ENCODE data around the gene C10orf120. TPM values are rescaled to one million over a fixed set of nuclear protein-coding genes. Genes with fewer than 3 reads are reported as not detected.

C10orf120 gene
- total and polyA plus RNA-seq, 9 donors, result not detected

GRCh38 chr10:122709971-122710370, 10.3 kb upstream of the C10orf120 start:
- intact Hi-C loops (cut with DNase I), result no loop called here
- Histone ChIP-seq H3K27ac (no peak overlapping the region), H3K27me3 (no peaks in the 10 kb centered on the region), H3K9me3 (no peaks in the 10 kb centered on the region), H3K4me1 (ENCODE audit: insufficient read depth) (no peaks in the 10 kb centered on the region), H3K36me3 (no peaks in the 10 kb centered on the region), H3K4me3 (no peak overlapping the region)
- TF ChIP-seq EP300 (IDR thresholded peaks at IDR 0.05) (no peak), POLR2A (IDR thresholded peaks at IDR 0.05) (no peak), CTCF (IDR thresholded peaks at IDR 0.05) (no peak)
- WGBS, 3 donors, result 11 to 22% (median 15%) methylated on average over 4 of the region's 4 CpGs
- no peak for DNase-seq

- no peaks in the 10 kb centered on the region for H3K9me3 ChIP-seq
- no peaks in the 10 kb centered on the region for H3K27me3 ChIP-seq
- H3K4me1 ChIP-seq (ENCODE audit: insufficient read depth), result no peaks in the 10 kb centered on the region
- H3K36me3 ChIP-seq, result no peaks in the 10 kb centered on the region
- DNase-seq, result no peak
- no peak overlapping the region for H3K27ac ChIP-seq
- whole genome bisulfite sequencing, 3 donors, result 71 to 77% (median 76%) methylated on average over 9 of the region's 9 CpGs
- intact Hi-C loops (cut with DNase I), result no loop called here
- H3K4me3 ChIP-seq, result no peak overlapping the region
- TF ChIP-seq POLR2A (IDR thresholded peaks at IDR 0.05), result no peak
- no peak for TF ChIP-seq EP300 (IDR thresholded peaks at IDR 0.05)
- no peak for TF ChIP-seq CTCF (IDR thresholded peaks at IDR 0.05)
Observed at GRCh38 chr10:122707535-122707934, 7.9 kb upstream of the C10orf120 start.

GRCh38 chr10:122706947-122707346, 7.3 kb upstream of the C10orf120 start:
- H3K36me3 ChIP-seq, result no peaks in the 10 kb centered on the region
- H3K9me3 ChIP-seq, result no peaks in the 10 kb centered on the region
- H3K27ac ChIP-seq, result no peak overlapping the region
- intact Hi-C loops (cut with DNase I), result no loop called here
- H3K4me3 ChIP-seq, result no peak overlapping the region
- no peak for DNase-seq
- H3K4me1 ChIP-seq (ENCODE audit: insufficient read depth), result no peaks in the 10 kb centered on the region
- no peaks in the 10 kb centered on the region for H3K27me3 ChIP-seq
- WGBS, 3 donors, result 67 to 73% (median 70%) methylated on average over 4 of the region's 4 CpGs
- no peak for TF ChIP-seq EP300 (IDR thresholded peaks at IDR 0.05)
- TF ChIP-seq CTCF (IDR thresholded peaks at IDR 0.05), result no peak
- TF ChIP-seq POLR2A (IDR thresholded peaks at IDR 0.05), result no peak

- H3K4me3 ChIP-seq, result no peak overlapping the region
- TF ChIP-seq POLR2A (IDR thresholded peaks at IDR 0.05) (no peak), EP300 (IDR thresholded peaks at IDR 0.05) (no peak), CTCF (IDR thresholded peaks at IDR 0.05) (no peak)
- no peaks in the 10 kb centered on the region for H3K27me3 ChIP-seq
- no peaks in the 10 kb centered on the region for H3K36me3 ChIP-seq
- DNase-seq, result no peak
- H3K4me1 ChIP-seq (ENCODE audit: insufficient read depth), result no peaks in the 10 kb centered on the region
- intact Hi-C loops (cut with DNase I), result no loop called here
- WGBS, 3 donors, result 81 to 87% (median 83%) methylated on average over 2 of the region's 2 CpGs
- H3K9me3 ChIP-seq, result no peaks in the 10 kb centered on the region
- H3K27ac ChIP-seq, result no peak overlapping the region
Observed at GRCh38 chr10:122706467-122706866, 6.8 kb upstream of the C10orf120 start.
